Naive thymus-derived CD4-positive, alpha-beta T cell (primary cell): Measurements from ENCODE around the gene ALPL. TPM values are rescaled to one million over a fixed set of nuclear protein-coding genes. Genes with fewer than 3 reads are reported as not detected.
"Not testable (repeated sequence)": the region's sequence is repeated elsewhere in the genome, so short reads cannot be mapped to it uniquely, and the experiment has no call there.

Source experiments
- ATAC-seq: fragments of 150-1000 bp; cut with Tn5 transposase; 2 replicates; pipeline ENCODE4 v1.10.0; 2021; ENCODE audit warnings: mild to moderate bottlenecking, moderate library complexity
- CTCF ChIA-PET: fragments of 350-600 bp; sonication (Branson Sonifier 250); formaldehyde crosslinking; loops from one replicate; lab custom pipeline; 2021; ENCODE audit warnings: antibody characterized with exemption; lab: Charles Lee
- POLR2A ChIA-PET: fragments of 350-600 bp; sonication (Branson Sonifier 250); formaldehyde crosslinking; loops from one replicate; lab custom pipeline; 2021; ENCODE audit warnings: antibody characterized with exemption, inconsistent platforms; lab: Charles Lee
- DNase-seq, 9 donors: peaks; one replicate each; pipeline versions ENCODE4 v3.0.0 to v3.0.0-alpha.2; 2020 to 2022; ENCODE audit warnings: mixed read lengths in 1 of 9
- H3K27ac ChIP-seq: one replicate; pipeline ENCODE4 v1.7.0; 2013; ENCODE audit warnings: mild to moderate bottlenecking, low read depth, low read length, moderate library complexity
- H3K27me3 ChIP-seq, 2 donors: one replicate each; pipeline ENCODE4 v1.7.0; 2013; ENCODE audit warnings: low read length in 2 of 2, mild to moderate bottlenecking in 2 of 2, moderate library complexity in 2 of 2; ENCODE audit not compliant: control insufficient read depth in 2 of 2, insufficient read depth in 2 of 2
- H3K36me3 ChIP-seq, 3 experiments: 1 replicate in 2 of 3; 2 replicates in 1 of 3; pipeline ENCODE4 v1.7.0; 2013; ENCODE audit warnings: low read length in 3 of 3, mild to moderate bottlenecking in 3 of 3, moderate library complexity in 1 of 3; ENCODE audit not compliant: insufficient read depth in 3 of 3, control insufficient read depth in 2 of 3
- H3K4me1 ChIP-seq, 2 donors: one replicate each; pipeline ENCODE4 v1.7.0; 2013; ENCODE audit warnings: low read length in 2 of 2, mild to moderate bottlenecking in 2 of 2, moderate library complexity in 1 of 2; ENCODE audit not compliant: control insufficient read depth in 2 of 2, insufficient read depth in 2 of 2
- H3K4me3 ChIP-seq: 2 replicates; pipeline ENCODE4 v1.7.0; 2013; ENCODE audit warnings: mild to moderate bottlenecking, low read length
- H3K9me3 ChIP-seq, 3 experiments: 1 replicate in 2 of 3; 2 replicates in 1 of 3; pipeline ENCODE4 v1.7.0; 2013; ENCODE audit warnings: low read length in 3 of 3; ENCODE audit not compliant: control insufficient read depth in 2 of 3
- H3K27ac Mint-ChIP-seq, 9 donors: one replicate each; pipeline ENCODE4 v1.8.0; 2020 to 2022; ENCODE audit warnings: mixed read lengths in 9 of 9, mild to moderate bottlenecking in 8 of 9, moderate library complexity in 5 of 9, inconsistent platforms in 2 of 9
- H3K27me3 Mint-ChIP-seq, 5 donors: one replicate each; pipeline ENCODE4 v1.8.0; 2021 to 2022; ENCODE audit warnings: mixed read lengths in 5 of 5, mild to moderate bottlenecking in 1 of 5
- H3K36me3 Mint-ChIP-seq, 5 donors: one replicate each; pipeline ENCODE4 v1.8.0; 2020 to 2022; ENCODE audit warnings: mixed read lengths in 5 of 5, mild to moderate bottlenecking in 3 of 5, inconsistent platforms in 1 of 5
- H3K4me1 Mint-ChIP-seq, 7 donors: one replicate each; pipeline ENCODE4 v1.8.0; 2020 to 2022; ENCODE audit warnings: mixed read lengths in 7 of 7, mild to moderate bottlenecking in 3 of 7, inconsistent platforms in 1 of 7
- H3K4me3 Mint-ChIP-seq, 10 donors: one replicate each; pipeline ENCODE4 v1.8.0; 2020 to 2022; ENCODE audit warnings: mild to moderate bottlenecking in 10 of 10, mixed read lengths in 10 of 10, moderate library complexity in 6 of 10, inconsistent platforms in 2 of 10
- H3K9me3 Mint-ChIP-seq, 11 donors: one replicate each; pipeline ENCODE4 v1.8.0; 2020 to 2022; ENCODE audit warnings: mixed read lengths in 11 of 11, mild to moderate bottlenecking in 4 of 11, inconsistent platforms in 1 of 11, moderate library complexity in 1 of 11
- intact Hi-C, 2 donors: fragments of 100-400 bp; cut with micrococcal nuclease; formaldehyde crosslinking; loops; one replicate each; pipeline ENCODE4 v1.15.1; 2023
- polyA plus RNA-seq, 2 donors: library from polyadenylated mRNA; unstranded; fragments of 300-500 nt; fragmentation: Illumina TruSeq; gene quantifications; one replicate each; pipeline ENCODE4 v1.2.3, GENCODE V29; 2021
- total RNA-seq, 6 experiments: library from RNA in 5 of 6; stranded (reverse) in 5 of 6; gene quantifications; 1 replicate in 5 of 6; 2 replicates in 1 of 6; pipeline ENCODE4 v1.2.3 and lab custom pipeline; 2021 to 2026

The ALPL gene
- total RNA-seq (not detected), polyA plus RNA-seq (not detected), total RNA-seq (lab: John Stamatoyannopoulos, UW) (not detected)

DNA sequence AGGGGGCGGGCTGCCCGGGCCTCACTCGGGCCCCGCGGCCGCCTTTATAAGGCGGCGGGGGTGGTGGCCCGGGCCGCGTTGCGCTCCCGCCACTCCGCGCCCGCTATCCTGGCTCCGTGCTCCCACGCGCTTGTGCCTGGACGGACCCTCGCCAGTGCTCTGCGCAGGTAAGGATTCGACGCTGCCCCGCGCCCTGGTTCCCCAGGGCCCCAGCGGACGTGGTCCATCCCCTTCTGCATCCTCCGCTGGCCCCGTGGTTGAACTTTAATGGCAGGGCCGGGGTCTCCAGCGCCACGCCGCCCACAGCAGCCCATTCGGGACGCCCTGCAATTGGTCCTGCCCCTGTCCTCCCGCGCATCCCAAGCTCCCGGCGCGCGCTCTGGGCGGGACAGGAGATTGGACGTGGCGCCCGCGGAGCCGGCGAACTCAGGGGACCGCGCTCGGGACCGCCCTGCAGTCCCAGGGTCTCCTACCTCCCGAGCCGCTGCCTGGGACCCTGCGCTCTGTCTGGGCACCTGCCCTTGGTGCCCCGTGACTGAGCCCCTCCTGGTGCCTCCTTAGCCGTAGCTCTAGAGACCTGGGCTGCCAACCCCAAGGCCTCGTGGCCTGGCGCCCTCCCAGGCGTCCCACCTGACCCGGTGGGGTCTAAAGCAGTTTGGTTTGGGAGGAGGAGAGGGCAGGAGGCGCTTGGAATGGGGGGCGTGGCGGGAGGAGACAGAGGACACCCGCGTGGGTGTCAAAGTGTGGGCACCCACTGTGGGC is at the start of gene ALPL:
ALPL (plus strand) TSS at position 73 of the 762 bp plus-strand sequence. CDS start 44,659 bp downstream, outside the sequence.
- CTCF ChIA-PET: no interaction called here
- H3K36me3 ChIP-seq: no peaks in the 10 kb centered on the region
- intact Hi-C loops: loop anchor here (1.0 to 2.0 kb wide), 3 partner anchors 150 to 513 kb away; no protein-coding TSS in a partner anchor

GRCh38 chr1:21465127-21465526 is 44.1 kb upstream of the ALPL start:
- H3K27me3 Mint-ChIP-seq, H3K27me3 ChIP-seq, H3K36me3 ChIP-seq, CTCF ChIA-PET, intact Hi-C loops, H3K27ac ChIP-seq, ATAC-seq, POLR2A ChIA-PET, DNase-seq, H3K27ac Mint-ChIP-seq, H3K4me3 ChIP-seq, H3K9me3 Mint-ChIP-seq, H3K9me3 ChIP-seq, H3K4me1 ChIP-seq, H3K4me3 Mint-ChIP-seq: not testable (repeated sequence)
- Mint-ChIP-seq H3K4me1 (peaks cover 0 to 11% (median 0%) of the 10 kb centered on the region in 7 donors), H3K36me3 (peaks cover 0 to 15% (median 4%) of the 10 kb centered on the region in 5 donors)

More for the DNA sequence above, at the start of gene ALPL:
- Histone ChIP-seq H3K4me3 (no peak within 1 kb of the TSS), H3K9me3 (no peaks in the 10 kb centered on the region), H3K27ac (no peak within 1 kb of the TSS), H3K4me1 (peaks cover 0 to 5% of the 10 kb centered on the region in 2 donors), H3K27me3 (peaks cover 0 to 5% of the 10 kb centered on the region in 2 donors)
- peaks cover 50 to 64% (median 56%) of the 10 kb centered on the region in 5 donors for H3K27me3 Mint-ChIP-seq
- no peak for ATAC-seq
- no peak for DNase-seq
- H3K27ac Mint-ChIP-seq: peak within 1 kb of the TSS in 1 of 9 donors; percentile 25
- H3K36me3 Mint-ChIP-seq: peaks cover 0 to 9% (median 4%) of the 10 kb centered on the region in 5 donors
- peaks cover 4 to 18% (median 7%) of the 10 kb centered on the region in 7 donors for H3K4me1 Mint-ChIP-seq
- POLR2A ChIA-PET: no interaction called here
- H3K4me3 Mint-ChIP-seq: peak within 1 kb of the TSS; percentile 68 to 95 (median 80)
- H3K9me3 Mint-ChIP-seq: peaks cover 0 to 1% (median 0%) of the 10 kb centered on the region in 11 donors

DNA sequence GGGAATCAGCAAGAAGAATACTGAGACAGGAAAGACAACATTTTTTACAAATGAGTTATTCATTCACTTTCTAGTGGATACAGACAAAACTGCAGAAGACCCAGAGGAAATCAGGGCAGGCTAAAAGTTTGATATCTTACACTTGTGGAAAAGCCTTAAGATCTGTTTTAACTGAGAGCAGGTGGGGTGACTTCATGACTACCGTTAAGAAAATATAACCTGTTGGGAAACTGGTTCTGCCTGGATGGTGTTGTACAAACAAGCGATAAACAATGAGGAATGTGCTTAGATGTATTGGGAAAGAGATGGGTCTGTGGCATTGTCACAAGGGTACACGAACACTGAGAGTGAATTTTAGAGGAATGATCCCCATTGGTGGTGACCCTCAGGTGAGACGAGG is 41.3 kb upstream of the ALPL start:
- H3K4me1 ChIP-seq, H3K9me3 Mint-ChIP-seq, ATAC-seq, H3K4me3 Mint-ChIP-seq, H3K27me3 Mint-ChIP-seq, H3K36me3 ChIP-seq, POLR2A ChIA-PET, H3K27ac Mint-ChIP-seq, H3K27me3 ChIP-seq, DNase-seq, H3K4me3 ChIP-seq, H3K9me3 ChIP-seq, H3K27ac ChIP-seq, intact Hi-C loops: not testable (repeated sequence)
- CTCF ChIA-PET: interaction anchor here (0.6 kb wide), 1 partner anchor 611 kb away, joined by 6 read pairs; no protein-coding TSS in a partner anchor
- Mint-ChIP-seq H3K4me1 (peaks cover 0 to 11% (median 0%) of the 10 kb centered on the region in 7 donors), H3K36me3 (peaks cover 0 to 40% (median 10%) of the 10 kb centered on the region in 5 donors)

GRCh38 chr1:21468599-21468998 is 40.6 kb upstream of the ALPL start:
- Histone ChIP-seq H3K4me3 (no peak overlapping the region), H3K9me3 (no peaks in the 10 kb centered on the region), H3K27ac (no peak overlapping the region), H3K36me3 (peaks cover 0 to 11% (median 0%) of the 10 kb centered on the region in 3 experiments), H3K27me3 (no peaks in the 10 kb centered on the region), H3K4me1 (no peaks in the 10 kb centered on the region)
- Mint-ChIP-seq H3K4me1 (peaks cover 0 to 11% (median 0%) of the 10 kb centered on the region in 7 donors), H3K4me3 (no peak overlapping the region), H3K9me3 (no peaks in the 10 kb centered on the region), H3K36me3 (peaks cover 0 to 44% (median 16%) of the 10 kb centered on the region in 5 donors), H3K27me3 (no peaks in the 10 kb centered on the region), H3K27ac (no peak overlapping the region)
- intact Hi-C loops: no loop called here
- ChIA-PET CTCF (interaction anchor here (0.6 kb wide), 1 partner anchor 610 kb away, joined by 6 read pairs; no protein-coding TSS in a partner anchor), POLR2A (no interaction called here)
- ATAC-seq (no peak), DNase-seq (no peak)

DNA sequence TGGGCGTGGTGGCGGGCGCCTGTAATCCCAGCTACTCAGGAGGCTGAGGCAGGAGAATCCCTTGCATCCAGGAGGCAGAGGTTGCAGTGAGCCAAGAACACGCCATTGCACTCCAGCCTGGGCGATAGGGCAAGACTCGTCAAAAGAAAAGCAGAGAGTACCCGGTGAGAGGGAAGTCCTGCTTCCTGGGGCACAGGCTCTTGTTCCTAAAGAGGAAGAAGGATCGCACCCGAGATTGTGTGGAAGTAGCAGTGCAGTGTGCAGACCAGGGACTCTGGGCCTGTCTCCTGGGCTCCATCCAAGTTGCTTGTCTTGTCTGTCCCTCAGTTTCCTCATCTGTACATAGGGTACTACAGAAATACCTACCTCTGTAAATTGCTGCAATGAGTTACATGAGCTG is 39.6 kb upstream of the ALPL start:
- Mint-ChIP-seq H3K4me3 (no peak overlapping the region), H3K9me3 (no peaks in the 10 kb centered on the region), H3K36me3 (peaks cover 0 to 54% (median 25%) of the 10 kb centered on the region in 5 donors), H3K27me3 (no peaks in the 10 kb centered on the region), H3K4me1 (peaks cover 0 to 11% (median 0%) of the 10 kb centered on the region in 7 donors), H3K27ac (no peak overlapping the region)
- DNase-seq (no peak), ATAC-seq (no peak)
- POLR2A ChIA-PET: no interaction called here
- Histone ChIP-seq H3K27me3 (no peaks in the 10 kb centered on the region), H3K4me1 (no peaks in the 10 kb centered on the region), H3K4me3 (no peak overlapping the region), H3K36me3 (peaks cover 0 to 12% (median 0%) of the 10 kb centered on the region in 3 experiments), H3K9me3 (no peaks in the 10 kb centered on the region), H3K27ac (no peak overlapping the region)
- intact Hi-C loops: no loop called here
- CTCF ChIA-PET: no interaction called here

- H3K36me3 Mint-ChIP-seq: peaks cover 0 to 70% (median 37%) of the 10 kb centered on the region in 5 donors
- Histone ChIP-seq H3K4me1 (no peaks in the 10 kb centered on the region), H3K36me3 (peaks cover 0 to 23% (median under 1%) of the 10 kb centered on the region in 3 experiments), H3K27ac (no peak overlapping the region), H3K4me3 (no peak overlapping the region), H3K9me3 (no peaks in the 10 kb centered on the region), H3K27me3 (no peaks in the 10 kb centered on the region)
- DNase-seq (no peak), ATAC-seq (no peak)
- no peak overlapping the region for H3K4me3 Mint-ChIP-seq
- H3K9me3 Mint-ChIP-seq: no peaks in the 10 kb centered on the region
- no peak overlapping the region for H3K27ac Mint-ChIP-seq
- ChIA-PET CTCF (no interaction called here), POLR2A (no interaction called here)
- peaks cover 0 to 11% (median 0%) of the 10 kb centered on the region in 7 donors for H3K4me1 Mint-ChIP-seq
- intact Hi-C loops: no loop called here
- no peaks in the 10 kb centered on the region for H3K27me3 Mint-ChIP-seq
Measured at GRCh38 chr1:21472861-21473260, 36.4 kb upstream of the ALPL start.
